Suprapubic skin (tissue), 4 donors: ENCODE results near the gene JAML. TPM values are rescaled to one million over a fixed set of nuclear protein-coding genes. Genes with fewer than 3 reads are reported as not detected.

Experiments used
- DNase-seq, 2 donors: peaks; one replicate each; pipeline ENCODE4 v3.0.0-alpha.2; 2019; ENCODE audit warnings: low spot score in 2 of 2
- H3K27ac ChIP-seq: fragments of 200-600 bp; sonication (generic); one replicate; pipeline ENCODE4 v1.5.1; 2019
- H3K27me3 ChIP-seq: fragments of 200-600 bp; sonication (generic); one replicate; pipeline ENCODE4 v1.5.1; 2019
- H3K36me3 ChIP-seq: fragments of 200-600 bp; sonication (generic); one replicate; pipeline ENCODE4 v1.5.1; 2019
- H3K4me1 ChIP-seq: fragments of 200-600 bp; sonication (generic); one replicate; pipeline ENCODE4 v1.5.1; 2019
- H3K4me3 ChIP-seq: fragments of 200-600 bp; sonication (generic); one replicate; pipeline ENCODE4 v1.5.1; 2019; ENCODE audit warnings: mild to moderate bottlenecking
- H3K9me3 ChIP-seq: fragments of 200-600 bp; sonication (generic); one replicate; pipeline ENCODE4 v1.5.1; 2019
- CTCF ChIP-seq, 2 donors: fragments of 200-600 bp in 1 of 2; fragments of 450-650 bp in 1 of 2; sonication (generic) in 1 of 2; IDR thresholded peaks; one replicate each; pipeline ENCODE4 v1.5.1; 2016 to 2019; ENCODE audit warnings: antibody characterized with exemption in 2 of 2, mild to moderate bottlenecking in 1 of 2, moderate library complexity in 1 of 2
- EP300 ChIP-seq: sonication (generic); formaldehyde crosslinking; IDR thresholded peaks from one replicate; pipeline ENCODE4 v1.6.1; 2017; ENCODE audit warnings: antibody characterized with exemption
- POLR2A ChIP-seq, 2 donors: fragments of 450-650 bp; IDR thresholded peaks; one replicate each; pipeline ENCODE4 v1.6.1; 2017; ENCODE audit warnings: antibody characterized with exemption in 2 of 2, mild to moderate bottlenecking in 2 of 2, moderate library complexity in 2 of 2
- POLR2AphosphoS5 ChIP-seq, 3 donors: sonication (generic); formaldehyde crosslinking; IDR thresholded peaks; one replicate each; pipeline ENCODE4 v1.6.1; 2017; ENCODE audit warnings: antibody characterized with exemption in 3 of 3
- WGBS: methylation state at CpG from one replicate; pipeline ENCODE4 v1.1.5; 2018; 5-methylcytosine and 5-hydroxymethylcytosine counted together
- total RNA-seq, 4 donors: library from RNA; depleted of rRNA; stranded (reverse); fragments of >200 nt; gene quantifications; one replicate each; pipeline ENCODE4 v1.1.0, GENCODE V29; 2016

JAML gene
- total RNA-seq, 4 donors from 2014 or later: 1.1 to 4.9 (median 2.1) TPM; not detected in 1

DNA sequence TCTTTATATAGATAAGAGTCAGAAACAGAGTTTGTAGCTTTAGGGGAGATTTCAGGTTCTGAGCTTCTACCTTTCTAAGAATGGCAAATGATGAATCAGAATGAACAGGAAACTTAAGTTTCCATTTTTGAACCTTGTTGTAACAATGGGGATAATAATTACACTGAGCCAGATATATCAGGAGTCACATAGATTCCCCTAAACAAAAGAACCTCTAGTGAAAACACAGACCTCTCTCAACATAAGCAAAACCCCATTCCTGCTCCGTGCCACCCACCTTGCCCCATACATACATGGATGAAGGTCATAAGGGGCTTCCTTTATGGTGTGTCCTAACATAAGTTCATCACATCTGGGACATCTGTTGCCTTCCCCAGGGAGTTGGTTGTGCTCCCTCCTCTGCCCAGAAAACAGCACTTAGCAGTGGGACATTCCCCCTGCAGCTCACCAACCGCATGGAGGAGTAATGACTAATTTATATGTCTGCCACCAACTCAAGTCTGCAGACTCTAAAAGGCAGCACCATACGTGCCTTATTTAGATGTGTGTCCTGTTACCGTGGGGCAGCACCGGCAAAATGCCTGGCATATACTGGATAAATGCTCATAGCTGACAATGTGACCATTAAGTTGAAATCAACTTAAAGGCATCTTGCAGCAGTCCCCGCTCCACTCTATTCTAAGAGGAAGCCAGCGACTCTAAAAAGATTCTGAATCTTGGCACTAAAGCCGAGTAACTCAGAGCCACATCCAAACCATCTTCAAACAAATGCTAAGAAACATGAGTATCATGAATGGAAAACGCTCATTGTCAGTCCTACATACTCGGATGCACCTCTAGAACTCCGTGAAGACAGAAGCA, 8.0 kb downstream of the JAML start:
- Histone ChIP-seq H3K4me1 (no peaks in the 10 kb centered on the region), H3K36me3 (no peaks in the 10 kb centered on the region), H3K27me3 (peaks cover 14% of the 10 kb centered on the region), H3K9me3 (no peaks in the 10 kb centered on the region), H3K27ac (no peak overlapping the region), H3K4me3 (no peak overlapping the region)
- TF ChIP-seq EP300: no peak
- no peak for TF ChIP-seq POLR2AphosphoS5 (IDR thresholded peaks at IDR 0.05)
- TF ChIP-seq POLR2A (IDR thresholded peaks at IDR 0.05): no peak
- no peak for TF ChIP-seq CTCF (IDR thresholded peaks at IDR 0.05)
- no peak for DNase-seq
- WGBS: 74% methylated on average over 11 of the region's 11 CpGs

DNA sequence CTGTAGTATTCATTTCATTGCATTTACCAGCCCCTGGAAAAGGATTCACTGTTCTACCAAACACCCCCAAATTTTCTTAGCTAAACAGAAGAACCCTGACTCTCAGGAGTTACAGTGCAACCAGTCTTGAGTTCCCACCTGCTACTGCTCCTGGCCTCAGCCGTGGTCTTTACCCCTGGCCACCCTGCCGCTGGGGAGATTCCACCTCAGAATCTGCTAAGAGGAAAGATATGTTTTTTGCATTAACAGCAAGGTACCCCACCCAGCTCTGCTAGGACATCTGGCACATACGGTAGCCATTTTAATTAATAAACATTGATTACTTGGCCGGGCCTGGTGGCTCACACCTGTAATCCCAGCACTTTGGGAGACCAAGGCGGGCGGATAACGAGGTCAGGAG, 9.0 kb downstream of the JAML start:
- TF ChIP-seq POLR2A (IDR thresholded peaks at IDR 0.05): no peak
- TF ChIP-seq CTCF (IDR thresholded peaks at IDR 0.05): no peak
- TF ChIP-seq POLR2AphosphoS5 (IDR thresholded peaks at IDR 0.05): no peak
- no peak for TF ChIP-seq EP300
- Histone ChIP-seq H3K4me1 (peaks cover 5% of the 10 kb centered on the region), H3K36me3 (no peaks in the 10 kb centered on the region), H3K9me3 (no peaks in the 10 kb centered on the region), H3K27me3 (peaks cover 7% of the 10 kb centered on the region), H3K4me3 (no peak overlapping the region), H3K27ac (no peak overlapping the region)
- 89% methylated on average over 7 of the region's 7 CpGs for WGBS
- DNase-seq: no peak

DNA sequence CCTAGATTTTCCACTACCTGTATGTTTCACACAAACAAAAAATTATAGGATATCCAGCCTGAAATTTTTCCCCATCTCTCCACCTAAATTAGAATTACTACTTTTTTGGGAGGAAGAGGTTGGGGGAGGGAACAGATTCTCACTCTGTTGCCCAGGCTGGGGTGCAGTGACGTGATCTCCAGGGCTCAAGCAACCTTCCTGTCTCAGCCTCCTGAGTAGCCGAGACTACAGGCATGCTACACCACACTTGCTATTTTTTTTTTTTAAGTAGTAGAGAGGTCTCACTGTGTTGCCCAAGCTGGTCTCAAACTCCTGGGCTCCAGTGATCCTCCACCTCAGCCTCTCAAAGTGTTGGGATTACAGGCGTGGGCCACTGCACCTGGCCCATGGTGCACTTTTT, 9.5 kb downstream of the JAML start:
- Histone ChIP-seq H3K9me3 (no peaks in the 10 kb centered on the region), H3K27ac (no peak overlapping the region), H3K4me3 (no peak overlapping the region), H3K27me3 (peaks cover 7% of the 10 kb centered on the region), H3K4me1 (peaks cover 7% of the 10 kb centered on the region), H3K36me3 (no peaks in the 10 kb centered on the region)
- no peak for TF ChIP-seq CTCF (IDR thresholded peaks at IDR 0.05)
- TF ChIP-seq EP300: no peak
- TF ChIP-seq POLR2A (IDR thresholded peaks at IDR 0.05): no peak
- no peak for TF ChIP-seq POLR2AphosphoS5 (IDR thresholded peaks at IDR 0.05)
- DNase-seq: no peak
- WGBS: 86% methylated on average over 3 of the region's 3 CpGs

GRCh38 chr11:118214210-118214914, 10.4 kb downstream of the JAML start:
- Histone ChIP-seq H3K27ac (no peak overlapping the region), H3K4me3 (no peak overlapping the region), H3K4me1 (peaks cover 7% of the 10 kb centered on the region), H3K9me3 (no peaks in the 10 kb centered on the region), H3K36me3 (no peaks in the 10 kb centered on the region), H3K27me3 (peaks cover 7% of the 10 kb centered on the region)
- no peak for TF ChIP-seq EP300
- TF ChIP-seq POLR2A (IDR thresholded peaks at IDR 0.05): no peak
- no peak for TF ChIP-seq POLR2AphosphoS5 (IDR thresholded peaks at IDR 0.05)
- no peak for TF ChIP-seq CTCF (IDR thresholded peaks at IDR 0.05)
- no peak for DNase-seq
- WGBS: 76% methylated on average over 6 of the region's 6 CpGs

DNA sequence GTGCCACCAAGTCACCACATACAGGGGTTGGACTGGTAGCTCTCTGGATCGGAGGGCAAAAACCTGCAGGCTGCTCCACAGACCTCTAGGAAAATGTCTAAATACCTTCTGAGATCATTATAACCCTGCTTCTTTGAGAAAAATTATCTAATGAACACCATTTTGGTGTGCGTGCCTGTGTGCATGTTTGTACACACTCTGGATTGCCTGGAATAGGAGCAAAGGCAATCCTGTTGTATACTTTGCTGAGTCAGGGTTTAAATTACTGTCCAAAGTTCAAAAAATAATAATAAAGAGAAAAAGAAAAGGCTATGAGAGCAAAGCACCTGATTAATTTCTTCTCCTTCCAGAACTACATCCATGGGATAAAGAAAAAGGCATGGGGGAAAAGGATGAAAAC, 11.0 kb downstream of the JAML start:
- no peak overlapping the region for H3K27ac ChIP-seq
- H3K4me1 ChIP-seq: peaks cover 7% of the 10 kb centered on the region
- no peak for DNase-seq
- TF ChIP-seq CTCF (IDR thresholded peaks at IDR 0.05) (no peak), POLR2A (IDR thresholded peaks at IDR 0.05) (no peak), EP300 (no peak), POLR2AphosphoS5 (IDR thresholded peaks at IDR 0.05) (no peak)
- H3K36me3 ChIP-seq: no peaks in the 10 kb centered on the region
- H3K9me3 ChIP-seq: no peaks in the 10 kb centered on the region
- H3K27me3 ChIP-seq: peaks cover 7% of the 10 kb centered on the region
- H3K4me3 ChIP-seq: no peak overlapping the region
- WGBS: 93% methylated on average over 2 of the region's 2 CpGs
